GM23338 (cell line): ENCODE data around the gene HTR7. TPM values are rescaled to one million over a fixed set of nuclear protein-coding genes. Genes with fewer than 3 reads are reported as not detected.

Source experiments
- ATAC-seq: fragments of 200-7000 bp; cut with Tn5 transposase; 3 replicates; pipeline ENCODE4 v1.9.1; 2020
- DNase-seq: peaks from one replicate; pipeline ENCODE4 v3.0.0-alpha.2; 2015; ENCODE audit warnings: low spot score
- H2AFZ ChIP-seq: fragments of 200-600 bp; sonication (generic); 2 replicates; pipeline ENCODE4 v1.8.0; 2016; ENCODE audit warnings: antibody characterized with exemption, mild to moderate bottlenecking, moderate library complexity
- H3F3A ChIP-seq: fragments of 200-600 bp; sonication (generic); replicated peaks from 2 replicates; pipeline ENCODE4 v1.8.0; 2017; ENCODE audit warnings: antibody characterized with exemption, mixed run types, low read depth
- H3K27ac ChIP-seq: fragments of 200-600 bp; sonication (generic); 2 replicates; pipeline ENCODE4 v1.6.1; 2016; ENCODE audit warnings: low read depth
- H3K27me3 ChIP-seq: fragments of 200-600 bp; sonication (generic); 2 replicates; pipeline ENCODE4 v1.8.0; 2016; ENCODE audit warnings: mild to moderate bottlenecking, mixed run types, moderate library complexity; ENCODE audit not compliant: insufficient read depth
- H3K36me3 ChIP-seq: fragments of 200-600 bp; sonication (generic); 2 replicates; pipeline ENCODE4 v1.8.0; 2016; ENCODE audit warnings: mild to moderate bottlenecking; ENCODE audit not compliant: insufficient read depth
- H3K4me1 ChIP-seq: fragments of 200-600 bp; sonication (generic); 2 replicates; pipeline ENCODE4 v1.8.0; 2016; ENCODE audit warnings: mild to moderate bottlenecking, moderate library complexity; ENCODE audit not compliant: insufficient read depth
- H3K4me2 ChIP-seq: fragments of 200-600 bp; sonication (generic); 2 replicates; pipeline ENCODE4 v1.7.1; 2017; ENCODE audit warnings: mixed run types
- H3K4me3 ChIP-seq: fragments of 200-600 bp; sonication (generic); 2 replicates; pipeline ENCODE4 v1.6.1; 2016; ENCODE audit warnings: mixed run types
- H3K79me2 ChIP-seq: fragments of 200-600 bp; sonication (generic); replicated peaks from 2 replicates; pipeline ENCODE4 v1.8.0; 2017; ENCODE audit warnings: mild to moderate bottlenecking; ENCODE audit not compliant: insufficient read depth
- H3K9me2 ChIP-seq: fragments of 200-600 bp; sonication (generic); 2 replicates; pipeline ENCODE4 v1.8.0; 2017; ENCODE audit not compliant: insufficient read depth
- H4K20me1 ChIP-seq: fragments of 200-600 bp; sonication (generic); replicated peaks from 2 replicates; pipeline ENCODE4 v1.8.0; 2017; ENCODE audit warnings: mild to moderate bottlenecking; ENCODE audit not compliant: insufficient read depth
- H3K27ac Mint-ChIP-seq: 2 replicates; pipeline ENCODE4 v1.8.0; 2020; ENCODE audit warnings: inconsistent platforms, mild to moderate bottlenecking, moderate library complexity, mixed read lengths
- H3K27me3 Mint-ChIP-seq: 3 replicates; pipeline ENCODE4 v1.8.0; 2022; ENCODE audit warnings: low read depth, mild to moderate bottlenecking, moderate library complexity, mixed read lengths, inconsistent platforms; ENCODE audit not compliant: insufficient read depth, poor library complexity
- H3K36me3 Mint-ChIP-seq: 3 replicates; pipeline ENCODE4 v1.8.0; 2021; ENCODE audit warnings: low read depth, mild to moderate bottlenecking, inconsistent platforms, moderate library complexity, mixed read lengths
- H3K4me1 Mint-ChIP-seq: 3 replicates; pipeline ENCODE4 v1.8.0; 2020; ENCODE audit warnings: mild to moderate bottlenecking, inconsistent platforms, mixed read lengths
- H3K4me3 Mint-ChIP-seq: 3 replicates; pipeline ENCODE4 v1.8.0; 2021; ENCODE audit warnings: moderate library complexity, mild to moderate bottlenecking, inconsistent platforms, mixed read lengths
- H3K9me3 Mint-ChIP-seq: 3 replicates; pipeline ENCODE4 v1.8.0; 2020; ENCODE audit warnings: moderate library complexity, mild to moderate bottlenecking, inconsistent platforms, mixed read lengths
- CTCF ChIP-seq, 2 experiments: fragments of 200-600 bp in 1 of 2; sonication (generic) in 1 of 2; conservative IDR thresholded peaks; 2 replicates each; pipeline versions ENCODE4 v1.5.1 to v1.6.1; 2016 to 2017; ENCODE audit warnings: antibody characterized with exemption in 2 of 2, low read depth in 2 of 2, mild to moderate bottlenecking in 2 of 2, moderate library complexity in 1 of 2
- ETS1 ChIP-seq: IDR thresholded peaks from 2 replicates; pipeline ENCODE4 v1.6.1; 2016; ENCODE audit warnings: antibody characterized with exemption
- EZH2phosphoT487 ChIP-seq: fragments of 200-600 bp; sonication (generic); IDR thresholded peaks from one replicate; pipeline ENCODE4 v1.8.1; 2018; ENCODE audit warnings: antibody characterized with exemption; ENCODE audit not compliant: unreplicated experiment
- JUNB ChIP-seq: IDR thresholded peaks from one replicate; pipeline ENCODE4 v1.6.1; 2016; ENCODE audit warnings: antibody characterized with exemption; ENCODE audit not compliant: unreplicated experiment
- NANOG ChIP-seq: IDR thresholded peaks from 2 replicates; pipeline ENCODE4 v1.6.1; 2016; ENCODE audit warnings: antibody characterized with exemption, borderline replicate concordance
- POLR2AphosphoS5 ChIP-seq: IDR thresholded peaks from 2 replicates; pipeline ENCODE4 v1.6.1; 2016; ENCODE audit warnings: antibody characterized with exemption, low read depth
- STAT1 ChIP-seq: IDR thresholded peaks from one replicate; pipeline ENCODE4 v1.6.1; 2016; ENCODE audit warnings: antibody characterized with exemption; ENCODE audit not compliant: unreplicated experiment
- ZNF114 ChIP-seq: fragments of 250-450 bp; sonication (Bioruptor Pico); IDR thresholded peaks from 2 replicates; pipeline ENCODE4 v1.5.0; 2020; ENCODE audit warnings: mild to moderate bottlenecking, moderate library complexity
- ZNF462 ChIP-seq: fragments of 250-450 bp; sonication (Bioruptor Pico); IDR thresholded peaks from 2 replicates; pipeline ENCODE4 v1.5.0; 2020; ENCODE audit warnings: mild to moderate bottlenecking, moderate library complexity
- polyA plus RNA-seq: library from polyadenylated mRNA; unstranded; fragments of >200 nt; fragmentation: Nextera tagmentation; extraction: Ambion mirVana; gene quantifications from 2 replicates; pipeline ENCODE4 v1.2.1, GENCODE V29; 2016
- total RNA-seq: library from RNA; depleted of rRNA; stranded (reverse); fragments of >200 nt; shearing (Covaris generic); gene quantifications from 2 replicates; pipeline ENCODE4 v1.2.3, GENCODE V29; 2014

Gene HTR7
- total and polyA plus RNA-seq, 2 experiments from 2014 or later = 7.0 to 42.2 TPM

- TF ChIP-seq ZNF462 (CRISPR knock-in tag) (no peak), EZH2phosphoT487 (no peak), JUNB (no peak), ETS1 (no peak), STAT1 (no peak), NANOG (no peak), ZNF114 (CRISPR knock-in tag) (no peak), POLR2AphosphoS5 (no peak)
These were observed 77.4 kb downstream of the HTR7 start (continued) for GRCh38 chr10:90780488-90780887.

- H3K79me2 ChIP-seq = peaks cover 93% of the 10 kb centered on the region
- TF ChIP-seq CTCF (conservative IDR thresholded peaks at IDR 0.05; ENCODE audit: low read depth in 2 of 2) (peak; percentile 67 to 76), POLR2AphosphoS5 (no peak)
- H3K4me1 ChIP-seq = peaks cover 27% of the 10 kb centered on the region
- H3K27ac ChIP-seq = no peak overlapping the region
- no peaks in the 10 kb centered on the region for H3F3A ChIP-seq
- H3K36me3 ChIP-seq = no peaks in the 10 kb centered on the region
- H2AFZ ChIP-seq = no peak overlapping the region
- H3K27ac Mint-ChIP-seq = no peak overlapping the region
- H3K4me3 Mint-ChIP-seq = no peak overlapping the region
- peaks cover 38% of the 10 kb centered on the region for H3K4me1 Mint-ChIP-seq
- no peaks in the 10 kb centered on the region; the same call in 2 of the 3 replicates for H3K9me3 Mint-ChIP-seq
- no peaks in the 10 kb centered on the region for H3K36me3 Mint-ChIP-seq
- H3K27me3 ChIP-seq = no peaks in the 10 kb centered on the region
- H3K9me2 ChIP-seq = no peaks in the 10 kb centered on the region
- H4K20me1 ChIP-seq = no peaks in the 10 kb centered on the region
- ATAC-seq = no peak
- H3K4me2 ChIP-seq = no peak overlapping the region
- peak; percentile 63 for DNase-seq
- peaks cover 5% of the 10 kb centered on the region for H3K27me3 Mint-ChIP-seq
- no peak overlapping the region for H3K4me3 ChIP-seq
These were observed 78.3 kb downstream of the HTR7 start for GRCh38 chr10:90779548-90779947.
